NCI-H2029 treated with DMSO at 0.1 percent for 48 hours (cell line): ENCODE results near the gene NUP214.
A peak's percentile ranks its signal among the peaks of the same experiment; 100 is the strongest.
"Not testable (repeated sequence)": the region's sequence is repeated elsewhere in the genome, so short reads cannot be mapped to it uniquely, and the experiment has no call there.

Experiments
- DNase-seq: peaks from one replicate; lab custom pipeline; 2025; lab: John Stamatoyannopoulos, UW

The NUP214 gene

DNA sequence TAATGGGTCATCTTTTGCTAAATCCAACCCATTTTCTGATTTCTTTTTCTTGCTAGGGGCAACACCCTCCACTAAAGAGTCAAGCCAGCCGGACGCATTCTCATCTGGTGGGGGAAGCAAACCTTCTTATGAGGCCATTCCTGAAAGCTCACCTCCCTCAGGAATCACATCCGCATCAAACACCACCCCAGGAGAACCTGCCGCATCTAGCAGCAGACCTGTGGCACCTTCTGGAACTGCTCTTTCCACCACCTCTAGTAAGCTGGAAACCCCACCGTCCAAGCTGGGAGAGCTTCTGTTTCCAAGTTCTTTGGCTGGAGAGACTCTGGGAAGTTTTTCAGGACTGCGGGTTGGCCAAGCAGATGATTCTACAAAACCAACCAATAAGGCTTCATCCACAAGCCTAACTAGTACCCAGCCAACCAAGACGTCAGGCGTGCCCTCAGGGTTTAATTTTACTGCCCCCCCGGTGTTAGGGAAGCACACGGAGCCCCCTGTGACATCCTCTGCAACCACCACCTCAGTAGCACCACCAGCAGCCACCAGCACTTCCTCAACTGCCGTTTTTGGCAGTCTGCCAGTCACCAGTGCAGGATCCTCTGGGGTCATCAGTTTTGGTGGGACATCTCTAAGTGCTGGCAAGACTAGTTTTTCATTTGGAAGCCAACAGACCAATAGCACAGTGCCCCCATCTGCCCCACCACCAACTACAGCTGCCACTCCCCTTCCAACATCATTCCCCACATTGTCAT, 72.0 kb downstream of the NUP214 start:
- no peak for DNase-seq

DNA sequence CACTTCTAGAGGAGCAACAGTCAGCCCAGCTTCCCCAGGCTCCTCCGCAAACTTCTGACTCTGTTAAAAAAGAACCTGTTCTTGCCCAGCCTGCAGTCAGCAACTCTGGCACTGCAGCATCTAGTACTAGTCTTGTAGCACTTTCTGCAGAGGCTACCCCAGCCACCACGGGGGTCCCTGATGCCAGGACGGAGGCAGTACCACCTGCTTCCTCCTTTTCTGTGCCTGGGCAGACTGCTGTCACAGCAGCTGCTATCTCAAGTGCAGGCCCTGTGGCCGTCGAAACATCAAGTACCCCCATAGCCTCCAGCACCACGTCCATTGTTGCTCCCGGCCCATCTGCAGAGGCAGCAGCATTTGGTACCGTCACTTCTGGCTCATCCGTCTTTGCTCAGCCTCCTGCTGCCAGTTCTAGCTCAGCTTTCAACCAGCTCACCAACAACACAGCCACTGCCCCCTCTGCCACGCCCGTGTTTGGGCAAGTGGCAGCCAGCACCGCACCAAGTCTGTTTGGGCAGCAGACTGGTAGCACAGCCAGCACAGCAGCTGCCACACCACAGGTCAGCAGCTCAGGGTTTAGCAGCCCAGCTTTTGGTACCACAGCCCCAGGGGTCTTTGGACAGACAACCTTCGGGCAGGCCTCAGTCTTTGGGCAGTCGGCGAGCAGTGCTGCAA, 72.8 kb downstream of the NUP214 start:
- no peak for DNase-seq

DNA sequence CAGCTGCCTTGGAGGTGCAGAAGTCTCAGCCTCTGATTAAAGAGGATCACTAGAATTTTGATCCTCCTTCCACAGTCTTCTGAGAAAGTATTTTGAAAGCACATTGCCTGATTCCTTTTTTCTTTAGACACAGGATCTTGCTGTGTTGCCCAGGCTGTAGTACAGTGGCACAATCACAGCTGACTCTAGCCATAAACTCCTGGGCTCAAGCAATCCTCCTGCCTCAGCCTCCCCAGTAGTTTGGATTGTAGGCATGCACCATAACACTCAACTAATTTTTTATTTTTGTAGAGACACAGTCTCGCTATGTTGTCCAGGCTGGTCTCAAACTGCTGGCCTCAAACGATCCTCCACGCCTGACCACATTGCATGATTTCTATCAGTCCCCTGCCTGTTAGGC, 76.5 kb downstream of the NUP214 start:
- DNase-seq = no peak

- DNase-seq = no peak
These were observed 78.2 kb downstream of the NUP214 start for GRCh38 chr9:131203431-131204218.

GRCh38 chr9:131204285-131204684, 78.9 kb downstream of the NUP214 start:
- no peak for DNase-seq

DNA sequence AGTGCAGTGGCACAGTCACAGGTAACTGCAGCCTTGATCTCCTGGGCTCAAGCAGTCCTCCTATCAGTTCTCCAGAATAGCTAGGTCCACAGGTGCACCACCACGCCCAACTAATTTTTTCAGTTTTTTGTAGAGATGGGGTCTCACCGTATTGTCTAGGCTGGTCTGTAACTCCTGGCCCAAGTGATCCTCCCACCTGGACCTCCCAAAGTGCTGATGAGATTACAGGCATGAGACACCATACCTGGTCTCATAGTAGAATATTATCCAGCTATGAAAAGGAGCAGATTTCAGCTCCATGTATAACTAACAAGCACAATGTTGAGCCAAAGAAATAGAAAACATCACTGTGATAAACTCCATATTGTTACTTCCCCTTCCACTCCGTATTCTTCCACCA, 81.1 kb downstream of the NUP214 start:
- DNase-seq = no peak

DNA sequence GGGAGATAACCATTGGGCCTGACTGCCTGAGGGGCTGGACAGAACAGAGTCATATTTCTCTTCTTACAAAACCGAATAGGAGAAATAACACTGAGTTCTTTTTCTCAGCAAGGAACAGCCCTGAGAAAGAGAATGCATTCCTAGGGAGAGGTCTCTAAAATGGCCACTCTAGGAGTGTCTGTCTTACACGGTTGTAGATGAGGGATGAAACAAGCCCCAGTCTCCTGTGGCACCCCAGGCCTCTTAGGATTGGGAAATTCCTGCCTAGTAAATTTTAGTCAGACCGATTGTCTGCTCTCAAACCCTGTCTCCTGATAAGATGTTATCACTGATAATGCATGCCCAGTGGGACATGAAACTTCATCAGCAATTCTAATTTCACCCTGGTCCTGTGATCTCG, 86.5 kb downstream of the NUP214 start:
- DNase-seq = not testable (repeated sequence)

DNA sequence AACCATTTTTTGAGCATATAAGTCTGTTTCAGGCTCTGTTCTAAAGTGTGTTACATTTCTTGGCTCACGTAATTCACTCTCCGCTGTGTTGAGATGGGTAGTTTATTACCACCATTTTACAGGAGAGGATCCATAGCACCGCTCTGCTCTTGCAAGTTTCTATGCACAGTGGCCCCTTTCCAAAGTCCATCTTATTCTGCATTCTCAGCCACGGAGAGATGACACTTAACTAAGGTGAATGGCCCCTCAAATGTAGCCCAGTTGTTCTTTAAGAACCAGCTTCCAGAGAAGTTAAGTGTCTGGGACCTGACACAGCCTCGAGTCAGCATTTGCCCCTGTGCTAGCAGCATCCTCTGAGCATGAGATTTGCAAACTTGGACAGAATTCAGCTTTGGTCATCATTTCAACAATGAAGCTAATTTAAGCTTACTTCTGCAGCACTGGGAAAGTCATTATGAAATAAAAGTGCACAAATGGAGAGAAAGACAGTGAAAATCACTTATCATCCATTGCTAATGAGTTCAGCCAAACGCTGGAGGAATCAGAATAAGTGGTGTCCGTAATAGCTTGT, 89.0 kb downstream of the NUP214 start:
- no peak for DNase-seq

DNA sequence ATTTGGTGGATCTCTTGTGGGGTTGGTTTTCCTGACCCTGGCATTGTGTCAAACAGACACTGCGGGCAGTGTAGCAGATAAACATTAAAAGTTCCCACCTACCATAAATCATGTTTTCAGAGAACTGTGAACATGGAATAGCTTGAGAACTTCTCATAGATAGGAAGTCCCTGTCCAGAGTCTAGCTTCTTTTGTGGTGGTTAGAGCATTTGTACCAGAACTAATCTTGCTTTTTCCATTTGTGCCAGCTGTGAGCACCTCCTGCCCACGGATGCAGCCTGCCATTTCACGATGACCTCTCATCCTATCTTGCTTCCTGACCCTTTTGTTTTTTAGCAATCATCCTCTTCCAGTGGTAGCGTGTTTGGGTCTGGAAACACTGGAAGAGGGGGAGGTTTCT, 89.5 kb downstream of the NUP214 start:
- no peak for DNase-seq

GRCh38 chr9:131216806-131217205, 91.4 kb downstream of the NUP214 start:
- DNase-seq = no peak

GRCh38 chr9:131217331-131218031, 92.1 kb downstream of the NUP214 start:
- no peak for DNase-seq

- no peak for DNase-seq
These were observed 93.0 kb downstream of the NUP214 start for GRCh38 chr9:131218370-131218769.

- DNase-seq = no peak
These were observed 95.1 kb downstream of the NUP214 start for GRCh38 chr9:131220485-131220884.

GRCh38 chr9:131222460-131222859, 97.1 kb downstream of the NUP214 start:
- no peak for DNase-seq

DNA sequence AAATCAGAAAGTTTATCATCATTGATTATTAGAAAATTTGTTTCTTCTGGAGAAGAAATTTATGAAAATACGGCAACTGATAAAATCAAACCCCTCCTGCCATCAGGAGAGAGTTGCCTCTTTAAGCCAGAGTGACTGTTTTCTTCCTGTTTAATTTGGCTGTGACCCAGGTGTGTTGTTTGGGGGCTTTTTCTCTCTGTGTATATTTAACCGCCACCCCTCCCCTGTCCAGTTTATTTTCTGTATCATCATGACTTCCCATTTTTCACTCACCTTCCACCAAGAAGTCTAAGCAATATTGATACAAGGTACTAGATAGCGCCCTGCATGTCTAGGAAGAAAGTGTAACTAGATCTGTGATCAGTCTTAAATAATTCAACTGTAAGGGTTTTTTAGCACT, 100.8 kb downstream of the NUP214 start:
- no peak for DNase-seq

- peak; percentile 59 for DNase-seq
These were observed 101.9 kb downstream of the NUP214 start for GRCh38 chr9:131227112-131227958.

GRCh38 chr9:131227959-131228460, 102.6 kb downstream of the NUP214 start:
- no peak for DNase-seq

GRCh38 chr9:131228988-131229387, 103.6 kb downstream of the NUP214 start:
- DNase-seq = no peak

GRCh38 chr9:131233556-131233955, 108.2 kb downstream of the NUP214 start:
- DNase-seq = no peak

- no peak for DNase-seq
These were observed 108.6 kb downstream of the NUP214 start for GRCh38 chr9:131233995-131234394.
